ENCODE measurements around the gene HLF.

DNA sequence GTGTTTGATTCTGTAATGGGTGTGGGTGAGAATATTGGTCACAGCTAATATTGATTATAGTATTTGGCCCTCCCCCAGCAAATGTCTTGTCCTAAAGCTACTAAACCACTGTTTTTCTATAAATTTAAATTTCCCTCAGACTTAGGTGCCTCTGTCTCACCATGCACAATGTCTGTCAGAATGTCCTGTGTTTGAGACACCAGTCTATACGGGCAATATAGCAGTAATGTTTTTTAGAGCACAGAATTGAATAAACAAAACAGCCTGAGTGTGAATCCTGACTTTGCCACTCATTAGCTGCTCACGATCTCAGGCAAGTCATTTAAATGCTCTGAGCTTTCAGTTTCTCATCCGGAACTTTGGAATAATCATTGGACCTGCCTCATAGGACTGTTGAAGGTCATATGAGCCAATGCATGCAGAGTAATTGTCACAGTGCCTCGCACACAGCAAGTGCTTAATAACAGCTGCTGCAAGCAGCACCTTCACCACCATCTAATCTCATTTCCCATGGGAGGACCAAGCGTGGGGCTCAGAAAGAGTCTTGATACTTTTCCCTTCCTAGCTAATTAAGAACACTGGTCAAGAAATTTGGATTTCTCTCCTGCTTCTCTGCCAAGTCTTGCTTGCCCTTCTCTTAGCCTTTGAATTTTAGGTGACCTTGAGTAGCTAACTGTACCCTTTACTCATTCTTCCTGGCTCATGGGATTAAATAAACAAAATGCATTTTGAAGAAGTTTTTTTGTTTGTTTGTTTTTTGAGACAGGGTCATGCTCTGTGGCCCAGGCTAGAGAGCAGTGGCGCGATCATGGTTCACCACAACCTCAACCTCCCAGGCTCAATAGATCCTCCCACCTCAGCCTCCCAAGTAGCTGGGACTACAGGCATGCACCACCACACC lies 9.8 kb downstream of the HLF start:
- no peak for TF ChIP-seq POLR2A (IDR thresholded peaks at IDR 0.05)
- TF ChIP-seq, protein P1, sequence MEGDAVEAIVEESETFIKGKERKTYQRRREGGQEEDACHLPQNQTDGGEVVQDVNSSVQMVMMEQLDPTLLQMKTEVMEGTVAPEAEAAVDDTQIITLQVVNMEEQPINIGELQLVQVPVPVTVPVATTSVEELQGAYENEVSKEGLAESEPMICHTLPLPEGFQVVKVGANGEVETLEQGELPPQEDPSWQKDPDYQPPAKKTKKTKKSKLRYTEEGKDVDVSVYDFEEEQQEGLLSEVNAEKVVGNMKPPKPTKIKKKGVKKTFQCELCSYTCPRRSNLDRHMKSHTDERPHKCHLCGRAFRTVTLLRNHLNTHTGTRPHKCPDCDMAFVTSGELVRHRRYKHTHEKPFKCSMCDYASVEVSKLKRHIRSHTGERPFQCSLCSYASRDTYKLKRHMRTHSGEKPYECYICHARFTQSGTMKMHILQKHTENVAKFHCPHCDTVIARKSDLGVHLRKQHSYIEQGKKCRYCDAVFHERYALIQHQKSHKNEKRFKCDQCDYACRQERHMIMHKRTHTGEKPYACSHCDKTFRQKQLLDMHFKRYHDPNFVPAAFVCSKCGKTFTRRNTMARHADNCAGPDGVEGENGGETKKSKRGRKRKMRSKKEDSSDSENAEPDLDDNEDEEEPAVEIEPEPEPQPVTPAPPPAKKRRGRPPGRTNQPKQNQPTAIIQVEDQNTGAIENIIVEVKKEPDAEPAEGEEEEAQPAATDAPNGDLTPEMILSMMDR (IDR thresholded peaks at IDR 0.05), result no peak

Measured in lower leg skin (tissue), 3 donors.